Upper lobe of left lung (tissue), 6 donors: Measurements from ENCODE around the gene TFCP2. TPM values are rescaled to one million over a fixed set of nuclear protein-coding genes. Genes with fewer than 3 reads are reported as not detected.

Experiments
- ATAC-seq, 2 donors: fragments of 200-7000 bp; cut with Tn5 transposase; one replicate each; pipeline ENCODE4 v1.9.1; 2022; ENCODE audit warnings: mild to moderate bottlenecking in 2 of 2, moderate library complexity in 2 of 2; ENCODE audit not compliant: low FRiP score in 2 of 2
- DNase-seq, 2 donors: peaks; one replicate each; pipeline ENCODE4 v3.0.0-alpha.2; 2019 to 2020
- H3K27ac ChIP-seq, 4 donors: fragments of 200-600 bp; sonication (generic); one replicate each; pipeline ENCODE4 v1.5.1; 2016 to 2019
- H3K27me3 ChIP-seq, 4 donors: fragments of 200-600 bp; sonication (generic); one replicate each; pipeline ENCODE4 v1.5.1; 2017 to 2019
- H3K36me3 ChIP-seq, 4 donors: fragments of 200-600 bp; sonication (generic); one replicate each; pipeline ENCODE4 v1.5.1; 2016 to 2019
- H3K4me1 ChIP-seq, 4 donors: fragments of 200-600 bp; sonication (generic); one replicate each; pipeline ENCODE4 v1.5.1; 2018 to 2019
- H3K4me3 ChIP-seq, 4 donors: fragments of 200-600 bp; sonication (generic); one replicate each; pipeline ENCODE4 v1.5.1; 2017 to 2019; ENCODE audit warnings: mild to moderate bottlenecking in 2 of 4, moderate library complexity in 1 of 4
- H3K9me3 ChIP-seq, 4 donors: fragments of 200-600 bp; sonication (generic); one replicate each; pipeline ENCODE4 v1.5.1; 2018 to 2019
- EP300 ChIP-seq, 4 donors: sonication (generic); formaldehyde crosslinking; IDR thresholded peaks; one replicate each; pipeline ENCODE4 v1.5.1; 2017; ENCODE audit warnings: antibody characterized with exemption in 4 of 4, control low read depth in 2 of 4
- POLR2A ChIP-seq, 4 donors: fragments of 450-650 bp; IDR thresholded peaks; one replicate each; pipeline ENCODE4 v1.5.1; 2016 to 2017; ENCODE audit warnings: antibody characterized with exemption in 4 of 4, mild to moderate bottlenecking in 2 of 4
- POLR2AphosphoS5 ChIP-seq, 2 donors: sonication (generic); formaldehyde crosslinking; IDR thresholded peaks; one replicate each; pipeline ENCODE4 v1.5.1; 2017; ENCODE audit warnings: antibody characterized with exemption in 2 of 2
- WGBS, 2 donors: methylation state at CpG; one replicate each; pipeline ENCODE4 v1.1.5; 2017 to 2018; 5-methylcytosine and 5-hydroxymethylcytosine counted together
- total RNA-seq, 6 donors: library from RNA; depleted of rRNA in 4 of 6; stranded (reverse); fragments of >200 nt in 4 of 6; gene quantifications; one replicate each; pipeline versions ENCODE4 v1.1.0 to v1.2.1, GENCODE V29; 2016 to 2021
- TF ChIP-seq, protein P1 (sequence below), 6 experiments: fragments of 450-650 bp in 4 of 6; fragments of 200-600 bp in 2 of 6; sonication (generic) in 2 of 6; IDR thresholded peaks; one replicate each; pipeline ENCODE4 v1.5.1; 2016 to 2019; ENCODE audit warnings: antibody characterized with exemption in 6 of 6
- donor health status: DM: no; HTN: no; CAD: no; lungs with moderate emphysema.
- donor health status: DM: no; HTN: yes; CAD: no; lungs with severe emphysema.

Gene TFCP2
- total RNA-seq, 6 donors from 2014 or later: 9.6 to 23.3 (median 20.0) TPM

GRCh38 chr12:51065530-51065929, 107.4 kb downstream of the TFCP2 start:
- no peaks in the 10 kb centered on the region for H3K4me1 ChIP-seq
- TF ChIP-seq, protein P1, sequence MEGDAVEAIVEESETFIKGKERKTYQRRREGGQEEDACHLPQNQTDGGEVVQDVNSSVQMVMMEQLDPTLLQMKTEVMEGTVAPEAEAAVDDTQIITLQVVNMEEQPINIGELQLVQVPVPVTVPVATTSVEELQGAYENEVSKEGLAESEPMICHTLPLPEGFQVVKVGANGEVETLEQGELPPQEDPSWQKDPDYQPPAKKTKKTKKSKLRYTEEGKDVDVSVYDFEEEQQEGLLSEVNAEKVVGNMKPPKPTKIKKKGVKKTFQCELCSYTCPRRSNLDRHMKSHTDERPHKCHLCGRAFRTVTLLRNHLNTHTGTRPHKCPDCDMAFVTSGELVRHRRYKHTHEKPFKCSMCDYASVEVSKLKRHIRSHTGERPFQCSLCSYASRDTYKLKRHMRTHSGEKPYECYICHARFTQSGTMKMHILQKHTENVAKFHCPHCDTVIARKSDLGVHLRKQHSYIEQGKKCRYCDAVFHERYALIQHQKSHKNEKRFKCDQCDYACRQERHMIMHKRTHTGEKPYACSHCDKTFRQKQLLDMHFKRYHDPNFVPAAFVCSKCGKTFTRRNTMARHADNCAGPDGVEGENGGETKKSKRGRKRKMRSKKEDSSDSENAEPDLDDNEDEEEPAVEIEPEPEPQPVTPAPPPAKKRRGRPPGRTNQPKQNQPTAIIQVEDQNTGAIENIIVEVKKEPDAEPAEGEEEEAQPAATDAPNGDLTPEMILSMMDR (IDR thresholded peaks at IDR 0.05): no peak
- no peak for TF ChIP-seq EP300 (IDR thresholded peaks at IDR 0.05)
- TF ChIP-seq POLR2AphosphoS5 (IDR thresholded peaks at IDR 0.05): no peak
- TF ChIP-seq POLR2A (IDR thresholded peaks at IDR 0.05): no peak
- 92 to 96% methylated on average over 5 of the region's 5 CpGs for WGBS, 2 donors
- ATAC-seq (no peak), DNase-seq (no peak)
- no peak overlapping the region for H3K27ac ChIP-seq
- H3K27me3 ChIP-seq: no peaks in the 10 kb centered on the region
- H3K9me3 ChIP-seq: no peaks in the 10 kb centered on the region
- H3K4me3 ChIP-seq: no peak overlapping the region
- H3K36me3 ChIP-seq: peaks cover 28 to 100% (median 63%) of the 10 kb centered on the region in 4 donors

DNA sequence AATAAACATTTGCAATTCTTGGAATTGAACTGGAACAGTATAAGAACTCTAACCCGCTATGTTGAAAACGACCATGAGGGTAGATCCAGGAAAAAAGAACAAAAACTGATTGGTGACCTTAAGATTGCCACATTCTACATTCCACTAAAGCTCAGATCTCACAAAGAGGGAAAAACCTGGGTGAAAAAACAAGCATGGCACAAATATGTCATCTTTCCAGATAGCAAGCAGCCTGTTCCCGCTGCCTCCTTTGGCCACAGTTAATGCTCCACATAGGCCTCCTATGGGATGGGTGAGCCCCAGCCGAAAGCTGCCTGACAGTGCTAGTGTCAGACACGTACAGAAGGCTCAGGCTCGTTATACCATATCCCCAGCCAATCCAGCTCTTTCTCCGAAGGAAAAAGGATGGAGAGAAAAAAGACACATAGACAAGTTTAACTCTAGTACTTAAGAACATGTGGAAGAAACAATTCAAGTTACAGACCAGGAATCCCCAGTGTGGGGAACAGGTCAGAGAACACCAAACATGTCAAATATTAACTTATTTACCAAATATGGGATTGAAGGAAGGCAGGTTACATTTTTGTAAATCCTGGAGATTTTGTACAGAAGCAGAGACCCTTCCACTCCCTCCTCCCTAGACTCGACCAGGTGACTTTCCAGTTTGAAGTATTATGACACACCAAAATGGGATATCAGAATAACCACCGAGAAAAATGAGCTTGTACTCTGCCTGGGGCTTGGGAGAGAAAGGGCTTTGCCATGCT, 110.1 kb downstream of the TFCP2 start:
- H3K27me3 ChIP-seq: no peaks in the 10 kb centered on the region
- H3K27ac ChIP-seq: no peak overlapping the region
- TF ChIP-seq, protein P1 (IDR thresholded peaks at IDR 0.05): no peak
- TF ChIP-seq POLR2AphosphoS5 (IDR thresholded peaks at IDR 0.05) (no peak), POLR2A (IDR thresholded peaks at IDR 0.05) (no peak), EP300 (IDR thresholded peaks at IDR 0.05) (no peak)
- peaks cover 52 to 100% (median 73%) of the 10 kb centered on the region in 4 donors for H3K36me3 ChIP-seq
- H3K4me1 ChIP-seq: no peaks in the 10 kb centered on the region
- H3K4me3 ChIP-seq: no peak overlapping the region
- DNase-seq (no peak), ATAC-seq (no peak)
- WGBS, 2 donors: 84 to 89% methylated on average over 9 of the region's 9 CpGs
- H3K9me3 ChIP-seq: no peaks in the 10 kb centered on the region

DNA sequence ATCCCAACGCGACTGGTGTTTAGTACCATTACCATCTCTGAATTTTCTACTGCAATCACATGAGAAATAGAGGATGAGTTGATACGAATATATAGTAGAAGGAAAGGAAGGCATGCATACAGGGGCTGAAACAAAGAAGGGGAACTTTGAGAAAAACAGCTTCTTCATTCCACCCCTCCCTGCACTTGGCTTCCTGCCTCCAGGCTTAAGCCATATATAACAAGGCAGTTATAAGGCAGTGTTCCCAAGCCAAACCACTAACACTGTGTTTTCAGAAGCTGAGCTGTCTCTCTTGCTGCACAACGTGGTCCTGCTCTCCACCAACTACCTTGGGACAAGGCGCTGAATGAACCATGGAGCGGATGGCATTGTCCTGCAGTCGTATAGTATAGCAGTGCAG, 113.8 kb downstream of the TFCP2 start:
- ATAC-seq (no peak), DNase-seq (no peak)
- WGBS, 2 donors: 82 to 88% methylated on average over 7 of the region's 7 CpGs
- H3K27me3 ChIP-seq: no peaks in the 10 kb centered on the region
- no peak overlapping the region for H3K27ac ChIP-seq
- H3K9me3 ChIP-seq: no peaks in the 10 kb centered on the region
- H3K4me1 ChIP-seq: peaks cover 0 to 6% (median 0%) of the 10 kb centered on the region in 4 donors
- H3K4me3 ChIP-seq: no peak overlapping the region
- TF ChIP-seq POLR2A (IDR thresholded peaks at IDR 0.05) (no peak), POLR2AphosphoS5 (IDR thresholded peaks at IDR 0.05) (no peak), EP300 (IDR thresholded peaks at IDR 0.05) (no peak)
- TF ChIP-seq, protein P1 (IDR thresholded peaks at IDR 0.05): no peak
- H3K36me3 ChIP-seq: peaks cover 33 to 100% (median 64%) of the 10 kb centered on the region in 4 donors

DNA sequence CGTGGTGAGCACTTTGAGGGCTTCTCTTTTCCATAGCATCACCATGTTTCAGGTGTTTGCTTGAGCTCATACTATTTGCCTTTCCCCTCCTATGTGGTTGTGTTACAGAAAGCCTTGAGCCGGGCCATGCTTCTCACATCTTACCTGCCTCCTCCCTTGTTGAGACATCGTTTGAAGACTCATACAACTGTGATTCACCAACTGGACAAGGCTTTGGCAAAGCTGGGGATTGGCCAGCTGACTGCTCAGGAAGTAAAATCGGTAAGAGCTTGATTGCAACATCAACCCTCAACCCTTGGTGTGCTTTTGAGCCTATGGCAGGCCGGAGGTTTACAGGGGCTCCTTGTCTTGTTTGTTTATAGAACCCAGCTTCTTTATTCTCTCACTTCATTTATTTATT, 116.7 kb downstream of the TFCP2 start:
- no peak overlapping the region for H3K27ac ChIP-seq
- DNase-seq: peak in 1 of 2 donors; percentile 78
- peak; percentile 17 to 34 for ATAC-seq
- H3K9me3 ChIP-seq: no peaks in the 10 kb centered on the region
- no peaks in the 10 kb centered on the region for H3K27me3 ChIP-seq
- TF ChIP-seq, protein P1 (IDR thresholded peaks at IDR 0.05): no peak
- TF ChIP-seq EP300 (IDR thresholded peaks at IDR 0.05) (no peak), POLR2AphosphoS5 (IDR thresholded peaks at IDR 0.05) (peak in 1 of 2 donors; percentile 17)
- H3K36me3 ChIP-seq: peaks cover 38 to 97% (median 71%) of the 10 kb centered on the region in 4 donors
- no peak overlapping the region for H3K4me3 ChIP-seq
- peaks cover 0 to 6% (median 0%) of the 10 kb centered on the region in 4 donors for H3K4me1 ChIP-seq
- 40 to 53% methylated on average over 5 of the region's 5 CpGs for WGBS, 2 donors
